PFSK-1 (cell line): Measurements from ENCODE around the gene DNAH12.

ENCODE experiments used
- POLR2AphosphoS5 ChIP-seq: IDR thresholded peaks from 2 replicates; pipeline ENCODE4 v1.6.1; 2012; ENCODE audit warnings: low read depth, mild to moderate bottlenecking, control low read depth, low read length, moderate library complexity
- REST ChIP-seq, 2 experiments: IDR thresholded peaks; 2 replicates each; pipeline versions ENCODE4 v1.6.1 to v1.8.0; 2011 to 2012; ENCODE audit warnings: low read depth in 2 of 2, low read length in 2 of 2, control low read depth in 1 of 2, inconsistent platforms in 1 of 2, mild to moderate bottlenecking in 1 of 2, moderate library complexity in 1 of 2; ENCODE audit not compliant: insufficient read depth in 1 of 2
- SIN3A ChIP-seq: IDR thresholded peaks from 2 replicates; pipeline ENCODE4 v1.6.1; 2012; ENCODE audit warnings: mild to moderate bottlenecking, low read length, moderate library complexity, borderline replicate concordance; ENCODE audit not compliant: insufficient read depth
- TAF1 ChIP-seq: IDR thresholded peaks from 2 replicates; pipeline ENCODE4 v1.6.1; 2012; ENCODE audit warnings: low read length, control low read depth, borderline replicate concordance; ENCODE audit not compliant: insufficient read depth

- TF ChIP-seq POLR2AphosphoS5 (no peak), TAF1 (no peak), REST (IDR thresholded peaks at IDR 0.05; ENCODE audit: insufficient read depth in 1 of 2, low read depth in 2 of 2, low read length in 2 of 2) (no peak), SIN3A (no peak)
Measured at GRCh38 chr3:57288403-57288802, 255.7 kb downstream of the DNAH12 start.
